K562 (cell line): ENCODE measurements around the gene RNF121. TPM values are rescaled to one million over a fixed set of nuclear protein-coding genes. Genes with fewer than 3 reads are reported as not detected.

Source experiments
- CBFB ChIP-seq: sonication (generic); formaldehyde crosslinking; IDR thresholded peaks from 2 replicates; pipeline ENCODE4 v1.4.0; 2020; ENCODE audit warnings: mild to moderate bottlenecking, missing genetic modification reagents
- CEBPB ChIP-seq: fragments of 450-650 bp; IDR thresholded peaks from 2 replicates; pipeline ENCODE4 v1.6.1; 2016; ENCODE audit warnings: missing genetic modification characterization, missing compliant biosample characterization
- CTBP1 ChIP-seq: fragments of 450-650 bp; IDR thresholded peaks from 2 replicates; pipeline ENCODE4 v1.6.1; 2016; ENCODE audit warnings: borderline replicate concordance
- FOXK2 ChIP-seq, 2 experiments: fragments of 450-650 bp; IDR thresholded peaks in 1 of 2; conservative IDR thresholded peaks in 1 of 2; 2 replicates each; pipeline ENCODE4 v1.6.1; 2016; ENCODE audit warnings: low read depth in 2 of 2, mild to moderate bottlenecking in 1 of 2
- FOXM1 ChIP-seq, 2 experiments: fragments of 450-650 bp in 1 of 2; sonication (generic) in 1 of 2; formaldehyde crosslinking in 1 of 2; IDR thresholded peaks; 2 replicates each; pipeline versions ENCODE4 v1.6.1 to v1.9.0; 2017 to 2022; ENCODE audit warnings: low read depth in 2 of 2, mild to moderate bottlenecking in 2 of 2, missing genetic modification reagents in 1 of 2, moderate library complexity in 1 of 2
- GABPB1 ChIP-seq: sonication (generic); formaldehyde crosslinking; IDR thresholded peaks from 2 replicates; pipeline ENCODE4 v1.8.0; 2022; ENCODE audit warnings: mild to moderate bottlenecking, missing genetic modification reagents
- GATA2 ChIP-seq: sonication (generic); formaldehyde crosslinking; IDR thresholded peaks from 2 replicates; pipeline ENCODE4 v1.4.0; 2020; ENCODE audit warnings: mild to moderate bottlenecking, missing genetic modification reagents
- HDAC2 ChIP-seq: fragments of 450-650 bp; IDR thresholded peaks from 2 replicates; pipeline ENCODE4 v1.6.1; 2016; ENCODE audit warnings: mild to moderate bottlenecking
- KHSRP ChIP-seq: fragments of 450-650 bp; IDR thresholded peaks from 2 replicates; pipeline ENCODE4 v1.6.1; 2017
- MECOM ChIP-seq: fragments of 250-450 bp; sonication (Bioruptor Pico); IDR thresholded peaks from 2 replicates; pipeline ENCODE4 v1.8.0; 2022; ENCODE audit warnings: inconsistent platforms
- MNT ChIP-seq, 2 experiments: fragments of 450-650 bp; conservative IDR thresholded peaks; 2 replicates each; pipeline ENCODE4 v1.6.1; 2017; ENCODE audit warnings: mild to moderate bottlenecking in 2 of 2, moderate library complexity in 2 of 2
- NFIC ChIP-seq: fragments of 450-650 bp; IDR thresholded peaks from 2 replicates; pipeline ENCODE4 v1.6.1; 2017; ENCODE audit warnings: mild to moderate bottlenecking, inconsistent platforms
- POLR2G ChIP-seq: fragments of 200-400 bp; formaldehyde crosslinking; IDR thresholded peaks from 2 replicates; pipeline ENCODE4 v1.6.1; 2017; ENCODE audit warnings: low read depth, mild to moderate bottlenecking, antibody characterized with exemption, low read length, moderate library complexity
- PTBP1 ChIP-seq: fragments of 200-400 bp; formaldehyde crosslinking; IDR thresholded peaks from 2 replicates; pipeline ENCODE4 v1.6.1; 2017; ENCODE audit warnings: low read depth, low read length
- TCF3 ChIP-seq: sonication (generic); formaldehyde crosslinking; IDR thresholded peaks from 2 replicates; pipeline ENCODE4 v1.4.0; 2020; ENCODE audit warnings: mild to moderate bottlenecking, missing genetic modification reagents
- ZNF318 ChIP-seq, 2 experiments: fragments of 450-650 bp; IDR thresholded peaks; 2 replicates each; pipeline ENCODE4 v1.6.1; 2016; ENCODE audit warnings: mild to moderate bottlenecking in 2 of 2, borderline replicate concordance in 1 of 2, low read depth in 1 of 2, moderate library complexity in 1 of 2
- ZNF512 ChIP-seq: IDR thresholded peaks from 2 replicates; pipeline ENCODE4 v1.6.1; 2016; ENCODE audit warnings: missing genetic modification characterization, missing compliant biosample characterization
- polyA plus RNA-seq, 8 experiments: library from polyadenylated mRNA; depleted of rRNA in 4 of 8; stranded (reverse) in 5 of 8; unstranded in 3 of 8; fragments of >200 nt; fragmentation: Nextera tagmentation in 2 of 8; fragmentation: Illumina TruSeq in 1 of 8; extraction: Ambion mirVana in 2 of 8; extraction: Trizol in 1 of 8; gene quantifications; 2 replicates each; pipeline versions ENCODE4 v1.2.1 to v1.2.3, GENCODE V29; 2011 to 2014; ENCODE audit warnings: inconsistent platforms in 1 of 8, missing spikeins in 1 of 8
- total RNA-seq, 7 experiments: library from RNA; depleted of rRNA in 6 of 7; stranded (reverse); fragments of >200 nt in 6 of 7; fragmentation: Illumina TruSeq in 2 of 7; extraction: Trizol in 2 of 7; gene quantifications; 2 replicates each; pipeline versions ENCODE4 v1.2.1 to v1.2.3, GENCODE V29; 2011 to 2021; ENCODE audit warnings: low replicate concordance in 1 of 7

The RNF121 gene
- total and polyA plus RNA-seq, 9 of the 15 experiments (the other 6 are each of a cell fraction or from before 2014, with no cell fraction given) = 8.0 to 63.4 (median 20.5) TPM

- 0 out of 4 replicates have a peak, but pooled peaks of 1 of the 2 experiments have one; percentile 23 for TF ChIP-seq ZNF318 (IDR thresholded peaks at IDR 0.05; ENCODE audit: borderline replicate concordance in 1 of 2, low read depth in 1 of 2)
- peak; percentile 45 for TF ChIP-seq NFIC
- TF ChIP-seq ZNF512 (tag) = 0 out of 2 replicates have a peak, but pooled peaks have one; percentile 1
- TF ChIP-seq GABPB1 (CRISPR knock-in tag) = no peak
- TF ChIP-seq CBFB (CRISPR knock-in tag) = no peak
- TF ChIP-seq FOXM1 (IDR thresholded peaks at IDR 0.05; ENCODE audit: low read depth) = peak; percentile 72
- TF ChIP-seq FOXM1 (CRISPR knock-in tag; IDR thresholded peaks at IDR 0.05; ENCODE audit: low read depth) = no peak
- TF ChIP-seq CEBPB (tag) = peak; percentile 79
- TF ChIP-seq CTBP1 = peak; percentile 53; the same call in 1 of the 2 replicates
- TF ChIP-seq HDAC2 = peak; percentile 85; the same call in 1 of the 2 replicates
- peak; percentile 59 for TF ChIP-seq GATA2
- no peak for TF ChIP-seq KHSRP
- TF ChIP-seq MECOM = no peak
- TF ChIP-seq MNT (conservative IDR thresholded peaks at IDR 0.05) = peak in 1 of 2 experiments; percentile 42; a peak in 1 of 4 replicates
- TF ChIP-seq TCF3 = peak; percentile 86
- no peak for TF ChIP-seq POLR2G
- TF ChIP-seq PTBP1 = no peak
- no peak for TF ChIP-seq FOXK2 (conservative IDR thresholded peaks at IDR 0.05 in 1 of 2, IDR thresholded peaks at IDR 0.05 in 1 of 2; ENCODE audit: low read depth in 2 of 2)
Observed at GRCh38 chr11:71948314-71949027, 19.6 kb downstream of the RNF121 start (continued).
